UCSD-AML1 (cell line): ENCODE data around the gene ZBTB7A.
A peak's percentile ranks its signal among the peaks of the same experiment; 100 is the strongest.

Experiments used
- DNase-seq: peaks from one replicate; lab custom pipeline; 2025; ENCODE audit not compliant: unreplicated experiment; lab: John Stamatoyannopoulos, UW

ZBTB7A gene

GRCh38 chr19:4094761-4095487 is 28.2 kb upstream of the ZBTB7A start:
- DNase-seq, result no peak

- no peak for DNase-seq
These were observed 27.6 kb upstream of the ZBTB7A start for GRCh38 chr19:4094291-4094690.

GRCh38 chr19:4093643-4094175 is 27.0 kb upstream of the ZBTB7A start:
- no peak for DNase-seq

- DNase-seq, result peak; percentile 43
These were observed 23.9 kb upstream of the ZBTB7A start for GRCh38 chr19:4090356-4091220.

GRCh38 chr19:4089946-4090345 is 23.2 kb upstream of the ZBTB7A start:
- DNase-seq, result no peak

GRCh38 chr19:4089400-4089908 is 22.8 kb upstream of the ZBTB7A start:
- DNase-seq, result peak; percentile 91

- peak; percentile 89 for DNase-seq
These were observed 22.3 kb upstream of the ZBTB7A start for GRCh38 chr19:4088975-4089374.

GRCh38 chr19:4087787-4088679 is 21.3 kb upstream of the ZBTB7A start:
- no peak for DNase-seq

- no peak for DNase-seq
These were observed 19.7 kb upstream of the ZBTB7A start for GRCh38 chr19:4086411-4086867.

- DNase-seq, result no peak
These were observed 17.8 kb upstream of the ZBTB7A start for GRCh38 chr19:4084547-4084877.

GRCh38 chr19:4083677-4084546 is 17.2 kb upstream of the ZBTB7A start:
- DNase-seq, result peak; percentile 76

GRCh38 chr19:4082172-4082571 is 15.5 kb upstream of the ZBTB7A start:
- DNase-seq, result no peak

GRCh38 chr19:4081441-4082129 is 14.9 kb upstream of the ZBTB7A start:
- peak; percentile 79 for DNase-seq

- DNase-seq, result no peak
These were observed 13.8 kb upstream of the ZBTB7A start for GRCh38 chr19:4080473-4080872.

- peak; percentile 57 for DNase-seq
These were observed 11.3 kb upstream of the ZBTB7A start for GRCh38 chr19:4077800-4078684.

GRCh38 chr19:4077007-4077374 is 10.3 kb upstream of the ZBTB7A start:
- DNase-seq, result peak; percentile 32

GRCh38 chr19:4075373-4075772 is 8.7 kb upstream of the ZBTB7A start:
- peak; percentile 79 for DNase-seq

- DNase-seq, result no peak
These were observed 4.9 kb upstream of the ZBTB7A start for GRCh38 chr19:4071610-4072009.
